GM23338 (cell line): ENCODE data around the gene GPATCH8.

Experiments used
- CTCF ChIP-seq, 2 experiments: fragments of 200-600 bp in 1 of 2; sonication (generic) in 1 of 2; conservative IDR thresholded peaks; 2 replicates each; pipeline versions ENCODE4 v1.5.1 to v1.6.1; 2016 to 2017; ENCODE audit warnings: antibody characterized with exemption in 2 of 2, low read depth in 2 of 2, mild to moderate bottlenecking in 2 of 2, moderate library complexity in 1 of 2
- EZH2 ChIP-seq: fragments of 200-600 bp; sonication (generic); IDR thresholded peaks from one replicate; pipeline ENCODE4 v1.8.0; 2017; ENCODE audit warnings: antibody characterized with exemption, mild to moderate bottlenecking, low read depth; ENCODE audit not compliant: unreplicated experiment
- EZH2phosphoT487 ChIP-seq: fragments of 200-600 bp; sonication (generic); IDR thresholded peaks from one replicate; pipeline ENCODE4 v1.8.1; 2018; ENCODE audit warnings: antibody characterized with exemption; ENCODE audit not compliant: unreplicated experiment
- POLR2AphosphoS5 ChIP-seq: IDR thresholded peaks from 2 replicates; pipeline ENCODE4 v1.6.1; 2016; ENCODE audit warnings: antibody characterized with exemption, low read depth

DNA sequence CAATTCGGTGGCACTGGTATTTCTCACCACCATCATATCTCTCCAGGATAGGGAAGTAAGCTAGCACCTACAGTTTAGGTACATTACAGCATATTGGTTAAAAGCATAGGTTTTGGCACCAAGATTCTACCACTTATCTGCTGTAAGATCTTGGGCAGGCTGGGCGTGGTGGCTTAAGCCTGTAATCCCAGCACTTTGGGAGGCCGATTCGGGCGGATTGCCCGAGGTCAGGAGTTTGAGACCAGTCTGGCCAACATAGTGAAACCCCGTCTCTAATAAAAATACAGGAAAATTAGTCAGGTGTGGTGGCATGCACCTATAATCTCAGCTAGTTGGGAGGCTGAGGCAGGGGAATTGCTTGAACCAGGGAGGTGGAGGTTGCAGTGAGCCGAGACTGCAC, 51.4 kb downstream of the GPATCH8 start:
- TF ChIP-seq CTCF (conservative IDR thresholded peaks at IDR 0.05; ENCODE audit: low read depth in 2 of 2), result no peak
- TF ChIP-seq POLR2AphosphoS5, result no peak
- no peak for TF ChIP-seq EZH2phosphoT487
- TF ChIP-seq EZH2, result no peak
